GM21717 (cell line): ENCODE data around the gene HS1BP3.

Source experiments
- ATAC-seq: cut with Tn5 transposase; IDR thresholded peaks from one replicate; pipeline ENCODE4 v1.9.1; 2021; ENCODE audit warnings: mild to moderate bottlenecking, moderate library complexity; ENCODE audit not compliant: unreplicated experiment

Gene HS1BP3

GRCh38 chr2:20674974-20675679 is 24.2 kb upstream of the HS1BP3 start:
- no peak for ATAC-seq

- ATAC-seq: no peak
These were observed 23.5 kb upstream of the HS1BP3 start for GRCh38 chr2:20674309-20674965.

- no peak for ATAC-seq
These were observed 22.9 kb upstream of the HS1BP3 start for GRCh38 chr2:20673686-20674308.

- no peak for ATAC-seq
These were observed 21.5 kb upstream of the HS1BP3 start for GRCh38 chr2:20672201-20672951.

- no peak for ATAC-seq
These were observed 20.8 kb upstream of the HS1BP3 start for GRCh38 chr2:20671736-20672080.

GRCh38 chr2:20671036-20671735 is 20.3 kb upstream of the HS1BP3 start:
- no peak for ATAC-seq

- no peak for ATAC-seq
These were observed 19.6 kb upstream of the HS1BP3 start for GRCh38 chr2:20670315-20671035.

- no peak for ATAC-seq
These were observed 18.8 kb upstream of the HS1BP3 start for GRCh38 chr2:20669562-20670314.

- no peak for ATAC-seq
These were observed 18.1 kb upstream of the HS1BP3 start for GRCh38 chr2:20668871-20669475.

GRCh38 chr2:20668451-20668850 is 17.6 kb upstream of the HS1BP3 start:
- ATAC-seq: no peak

GRCh38 chr2:20667531-20668401 is 16.9 kb upstream of the HS1BP3 start:
- ATAC-seq: no peak

- no peak for ATAC-seq
These were observed 16.2 kb upstream of the HS1BP3 start for GRCh38 chr2:20667151-20667530.

GRCh38 chr2:20666304-20667150 is 15.6 kb upstream of the HS1BP3 start, which contains the start of gene GDF7:
GDF7 (plus strand) TSS chr2:20667144; CDS start chr2:20667240, 96 bp downstream.
- no peak for ATAC-seq

GRCh38 chr2:20666005-20666303 is 15.1 kb upstream of the HS1BP3 start:
- no peak for ATAC-seq

GRCh38 chr2:20665243-20666004 is 14.5 kb upstream of the HS1BP3 start:
- no peak for ATAC-seq

- no peak for ATAC-seq
These were observed 13.7 kb upstream of the HS1BP3 start for GRCh38 chr2:20664431-20665242.
